Central memory CD8-positive, alpha-beta T cell (primary cell): ENCODE measurements around the gene PRKCB.
A peak's percentile ranks its signal among the peaks of the same experiment; 100 is the strongest.
"Not testable (repeated sequence)": the region's sequence is repeated elsewhere in the genome, so short reads cannot be mapped to it uniquely, and the experiment has no call there.

Experiments used
- ATAC-seq: fragments of 150-1000 bp; cut with Tn5 transposase; replicated peaks from 2 replicates; pipeline ENCODE4 v1.10.0; 2022; ENCODE audit warnings: mild to moderate bottlenecking, moderate FRiP score, moderate number of reproducible peaks; ENCODE audit not compliant: poor library complexity, severe bottlenecking; ENCODE audit errors: extremely low read depth
- DNase-seq, 2 donors: peaks; one replicate each; pipeline ENCODE4 v3.0.0; 2021; ENCODE audit warnings: low spot score in 2 of 2
- H3K27ac Mint-ChIP-seq: one replicate; pipeline ENCODE4 v1.8.0; 2022; ENCODE audit warnings: low read depth, mild to moderate bottlenecking, moderate library complexity, mixed read lengths
- H3K27me3 Mint-ChIP-seq: one replicate; pipeline ENCODE4 v1.8.0; 2022; ENCODE audit warnings: mixed read lengths
- H3K36me3 Mint-ChIP-seq: one replicate; pipeline ENCODE4 v1.8.0; 2022; ENCODE audit warnings: mild to moderate bottlenecking, moderate library complexity, mixed read lengths; ENCODE audit not compliant: insufficient read depth
- H3K4me1 Mint-ChIP-seq: one replicate; pipeline ENCODE4 v1.8.0; 2022; ENCODE audit warnings: mixed read lengths
- H3K4me3 Mint-ChIP-seq: one replicate; pipeline ENCODE4 v1.8.0; 2022; ENCODE audit warnings: mild to moderate bottlenecking, moderate library complexity, mixed read lengths
- H3K9me3 Mint-ChIP-seq: one replicate; pipeline ENCODE4 v1.8.0; 2022; ENCODE audit warnings: mixed read lengths

The PRKCB gene

DNA sequence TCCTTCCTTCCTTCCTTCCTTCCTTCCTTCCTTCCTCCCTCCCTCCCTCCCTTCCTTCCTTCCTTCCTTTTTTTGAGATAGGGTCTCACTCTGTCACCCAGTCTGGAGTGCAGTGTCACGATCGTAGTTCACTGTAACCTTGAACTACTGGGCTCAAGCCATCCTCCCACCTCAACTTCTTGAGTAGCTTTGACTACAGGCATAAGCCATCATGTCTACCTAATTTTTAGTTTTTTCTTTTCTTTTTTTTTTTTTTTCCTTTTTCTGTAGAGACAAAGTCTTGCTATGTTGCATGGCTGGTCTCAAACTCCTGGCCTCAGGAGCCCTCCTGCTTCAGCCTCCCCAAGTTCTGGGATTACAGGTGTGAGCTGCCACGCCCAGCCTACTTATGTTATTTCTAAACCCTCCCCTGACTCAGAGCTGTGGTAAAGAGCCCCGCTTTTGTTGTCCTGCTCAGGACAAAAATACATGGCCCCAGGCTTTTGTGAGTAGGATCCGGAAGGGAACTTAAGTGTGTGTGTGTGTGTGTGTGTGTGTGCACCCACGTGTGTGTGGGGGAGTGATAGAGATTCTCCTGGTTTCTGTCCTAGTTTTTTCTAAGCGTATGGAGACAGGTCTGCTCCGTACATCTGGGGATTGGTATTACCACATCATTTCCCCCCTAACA, 67.1 kb downstream of the PRKCB start:
- Mint-ChIP-seq H3K4me3 (peak overlapping the region; percentile 49), H3K27ac (peak overlapping the region; percentile 30)
- no peak for DNase-seq

DNA sequence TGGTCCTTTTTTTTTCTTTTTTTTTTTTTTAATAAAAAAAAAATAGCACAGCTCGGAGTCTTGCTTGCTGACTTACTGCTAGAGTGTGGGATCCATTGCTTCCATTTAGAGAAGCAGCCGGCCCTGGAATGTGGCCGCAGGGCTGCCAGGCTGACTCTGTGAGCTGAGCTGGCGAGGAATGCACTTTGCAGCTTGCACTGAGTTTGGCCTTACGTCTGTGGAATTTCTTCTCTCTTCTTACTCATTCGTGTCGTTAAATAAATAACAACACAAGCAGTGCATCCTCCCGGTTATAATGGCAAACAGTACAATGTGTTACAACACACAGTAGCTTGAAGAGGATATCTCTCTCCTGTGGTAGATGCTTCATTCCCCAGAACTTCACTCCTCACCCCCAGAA, 69.2 kb downstream of the PRKCB start:
- ATAC-seq (no peak), DNase-seq (no peak)
- Mint-ChIP-seq H3K9me3 (no peaks in the 10 kb centered on the region), H3K36me3 (peaks cover 12% of the 10 kb centered on the region), H3K27me3 (no peaks in the 10 kb centered on the region), H3K27ac (peak overlapping the region; percentile 50), H3K4me3 (no peak overlapping the region), H3K4me1 (peaks cover 90% of the 10 kb centered on the region)

More for the DNA sequence above, 67.1 kb downstream of the PRKCB start:
- no peak for ATAC-seq
- Mint-ChIP-seq H3K9me3 (no peaks in the 10 kb centered on the region), H3K36me3 (peaks cover 12% of the 10 kb centered on the region), H3K4me1 (peaks cover 82% of the 10 kb centered on the region), H3K27me3 (no peaks in the 10 kb centered on the region)

DNA sequence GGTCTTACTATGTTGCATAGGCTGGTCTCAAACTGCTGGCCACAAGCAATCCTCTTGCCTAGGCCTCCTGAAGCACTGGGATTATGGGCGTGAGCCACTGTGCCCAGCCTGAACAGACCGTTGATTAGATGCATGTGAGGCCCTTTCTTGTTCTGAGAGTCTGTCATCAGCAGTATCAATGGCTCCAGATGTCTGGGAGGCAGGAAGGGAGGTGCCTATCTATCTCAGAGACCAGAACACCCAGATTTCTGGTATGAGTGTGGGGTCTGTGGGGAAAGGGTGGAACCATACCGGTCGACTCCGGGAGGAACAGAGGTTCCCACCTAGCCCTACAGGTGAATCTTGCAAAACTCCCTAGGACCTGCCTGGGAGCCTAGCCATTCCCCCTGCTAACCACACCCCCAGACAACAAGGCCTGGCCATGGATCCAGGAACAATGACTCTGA, 71.7 kb downstream of the PRKCB start:
- H3K9me3 Mint-ChIP-seq, result no peaks in the 10 kb centered on the region
- DNase-seq, result no peak
- ATAC-seq, result no peak
- H3K27me3 Mint-ChIP-seq, result no peaks in the 10 kb centered on the region
- H3K27ac Mint-ChIP-seq, result peak overlapping the region; percentile 47
- no peak overlapping the region for H3K4me3 Mint-ChIP-seq
- peaks cover 16% of the 10 kb centered on the region for H3K36me3 Mint-ChIP-seq
- H3K4me1 Mint-ChIP-seq, result peaks cover 85% of the 10 kb centered on the region

DNA sequence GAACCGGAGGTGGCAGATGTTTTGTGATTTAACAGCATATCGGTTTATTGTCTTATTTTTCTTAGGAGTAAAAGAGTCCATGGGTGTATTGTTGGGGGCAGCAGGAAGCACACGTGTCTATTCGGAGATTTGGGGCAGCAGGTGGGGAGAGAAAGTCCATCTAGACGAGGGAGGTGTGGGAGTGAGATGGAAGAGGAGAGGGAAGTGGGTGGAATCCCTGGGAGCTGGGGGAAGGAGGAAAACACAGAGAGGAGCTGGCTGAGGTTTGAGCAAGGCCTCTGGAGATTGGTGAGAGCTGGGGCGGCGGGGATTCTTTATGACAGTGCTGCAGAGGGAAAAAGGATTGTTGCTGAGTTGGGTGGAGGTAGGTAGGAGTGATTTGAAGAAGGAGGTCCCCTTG, 72.1 kb downstream of the PRKCB start:
- Mint-ChIP-seq H3K9me3 (no peaks in the 10 kb centered on the region), H3K27me3 (no peaks in the 10 kb centered on the region), H3K36me3 (peaks cover 15% of the 10 kb centered on the region), H3K4me1 (peaks cover 82% of the 10 kb centered on the region), H3K27ac (peak overlapping the region; percentile 47), H3K4me3 (no peak overlapping the region)
- ATAC-seq, result no peak
- no peak for DNase-seq

DNA sequence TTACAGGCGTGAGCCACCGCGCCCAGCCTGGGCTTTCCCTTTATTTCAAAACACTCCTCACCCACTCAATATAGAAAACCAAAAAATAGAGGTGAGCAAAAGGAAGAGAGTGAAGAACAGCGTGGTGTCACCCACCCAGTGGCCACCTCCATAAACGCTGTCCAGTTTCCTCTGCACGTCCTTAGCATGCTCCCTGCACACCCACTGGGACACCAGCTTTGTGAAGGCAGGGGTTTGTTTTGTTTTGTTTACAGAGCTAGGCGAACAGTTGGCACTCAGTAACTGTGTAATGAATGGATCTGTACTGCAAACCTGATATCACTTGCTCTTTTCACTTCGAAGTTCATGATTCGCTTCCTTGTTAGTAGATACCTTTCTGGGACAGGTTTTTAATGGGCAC, 73.0 kb downstream of the PRKCB start:
- Mint-ChIP-seq H3K36me3 (peaks cover 15% of the 10 kb centered on the region), H3K4me1 (peaks cover 82% of the 10 kb centered on the region), H3K27ac (peak overlapping the region; percentile 47), H3K9me3 (no peaks in the 10 kb centered on the region), H3K4me3 (no peak overlapping the region), H3K27me3 (no peaks in the 10 kb centered on the region)
- ATAC-seq, result no peak
- DNase-seq, result no peak

DNA sequence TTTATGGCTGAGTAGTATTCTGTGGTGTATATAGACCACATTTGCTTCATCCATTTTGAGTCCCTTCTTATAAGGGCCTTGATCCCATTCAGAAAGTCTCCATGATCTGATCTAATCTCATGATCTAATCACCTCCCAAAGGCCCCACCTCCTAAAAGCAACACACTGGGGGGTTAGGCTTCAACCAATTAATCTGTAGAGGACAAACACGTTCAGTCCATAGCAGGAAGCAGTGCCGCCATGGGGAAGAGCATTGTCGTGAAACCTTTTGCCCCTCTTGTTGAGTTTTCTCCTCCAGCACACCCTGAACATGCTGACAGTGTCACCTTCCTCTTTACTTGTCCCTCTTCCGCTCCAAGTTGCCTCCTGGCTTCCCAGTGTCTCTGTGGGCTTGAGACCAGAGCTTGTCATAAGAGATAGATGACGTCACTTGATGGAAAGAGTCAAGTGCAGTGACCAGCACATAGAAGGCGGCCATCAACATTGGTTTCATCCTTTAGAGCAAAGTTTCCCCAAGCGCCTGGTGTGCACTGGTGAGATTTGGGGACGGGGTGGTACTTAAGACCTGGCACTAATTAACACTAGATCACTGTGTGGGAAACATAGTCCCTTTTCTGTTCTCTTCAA, 74.1 kb downstream of the PRKCB start:
- Mint-ChIP-seq H3K4me3 (no peak overlapping the region), H3K27me3 (no peaks in the 10 kb centered on the region), H3K36me3 (peaks cover 10% of the 10 kb centered on the region), H3K27ac (peak overlapping the region; percentile 47), H3K4me1 (peaks cover 82% of the 10 kb centered on the region), H3K9me3 (no peaks in the 10 kb centered on the region)
- no peak for DNase-seq
- ATAC-seq, result no peak

DNA sequence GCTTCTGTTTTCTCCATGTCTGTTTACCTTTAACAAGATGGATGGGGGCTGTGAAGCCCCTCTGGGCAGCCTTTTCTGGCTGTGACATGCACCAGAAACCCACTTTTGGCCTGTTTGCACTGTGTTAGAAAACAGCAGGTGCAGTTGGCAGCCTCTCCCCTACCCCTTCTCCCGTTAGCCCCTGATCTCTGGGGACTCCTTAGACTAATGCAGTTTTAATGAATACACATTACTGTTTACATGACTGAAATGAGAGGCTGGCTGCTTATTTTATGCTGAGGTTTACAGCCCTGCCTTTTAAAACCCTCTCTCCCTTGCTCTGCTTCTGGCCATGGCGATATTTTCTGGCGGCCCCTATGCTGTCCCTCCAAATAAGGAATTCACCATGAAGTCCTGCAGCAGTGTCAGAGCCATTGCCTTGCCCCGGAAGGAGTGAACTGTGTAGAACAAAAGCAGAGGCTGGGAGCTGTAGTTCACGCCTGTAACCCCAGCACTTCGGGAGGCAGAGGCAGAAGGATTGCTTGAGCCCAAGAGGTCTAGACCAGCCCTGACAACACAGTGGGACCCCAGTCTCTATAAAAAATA, 79.3 kb downstream of the PRKCB start:
- H3K4me1 Mint-ChIP-seq, result peaks cover 66% of the 10 kb centered on the region
- peaks cover 16% of the 10 kb centered on the region for H3K36me3 Mint-ChIP-seq
- H3K27me3 Mint-ChIP-seq, result no peaks in the 10 kb centered on the region
- no peak overlapping the region for H3K4me3 Mint-ChIP-seq
- no peak for ATAC-seq
- no peak for DNase-seq
- H3K9me3 Mint-ChIP-seq, result no peaks in the 10 kb centered on the region
- H3K27ac Mint-ChIP-seq, result no peak overlapping the region

DNA sequence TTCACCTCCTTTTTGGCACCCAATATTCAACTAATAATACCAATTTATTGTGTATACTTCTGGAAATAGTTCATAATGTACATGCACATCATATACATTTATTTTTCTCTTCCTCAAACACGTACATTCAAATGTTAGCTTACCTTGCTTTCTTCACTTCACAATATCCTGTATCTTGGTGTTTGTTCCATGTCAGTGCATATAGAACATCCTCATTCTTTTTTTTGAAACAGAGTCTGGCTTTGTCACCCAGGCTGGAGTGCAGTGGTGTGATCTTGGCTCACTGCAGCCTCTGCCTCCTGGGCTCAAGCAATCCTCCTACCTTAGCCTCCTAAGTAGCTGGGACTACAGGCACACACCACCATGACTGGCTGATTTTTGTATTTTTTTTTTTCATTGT, 80.8 kb downstream of the PRKCB start:
- peaks cover 71% of the 10 kb centered on the region for H3K4me1 Mint-ChIP-seq
- H3K36me3 Mint-ChIP-seq, result peaks cover 14% of the 10 kb centered on the region
- DNase-seq, H3K4me3 Mint-ChIP-seq, H3K9me3 Mint-ChIP-seq, ATAC-seq, H3K27me3 Mint-ChIP-seq: not testable (repeated sequence)
- peak overlapping the region; percentile 36 for H3K27ac Mint-ChIP-seq

DNA sequence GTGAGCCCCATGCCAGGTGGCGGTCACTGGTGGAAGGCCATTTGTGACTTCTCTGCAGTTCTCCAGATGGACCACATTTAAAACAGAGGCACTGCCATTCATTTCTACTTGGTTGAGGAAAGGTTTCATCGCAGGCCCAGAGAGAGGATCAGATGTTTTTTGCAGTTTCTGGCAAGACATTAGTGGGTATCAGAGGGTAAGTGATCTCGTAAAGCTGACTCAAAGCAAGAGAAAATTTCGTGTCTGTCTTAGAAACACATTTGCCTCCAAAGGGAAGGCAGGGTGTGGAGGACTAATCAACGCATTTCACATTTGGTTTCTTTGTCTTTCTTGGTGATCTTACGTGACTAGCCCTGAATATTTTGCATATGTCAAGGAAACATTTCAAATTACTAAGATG, 81.8 kb downstream of the PRKCB start:
- Mint-ChIP-seq H3K9me3 (no peaks in the 10 kb centered on the region), H3K4me1 (peaks cover 78% of the 10 kb centered on the region), H3K27me3 (no peaks in the 10 kb centered on the region), H3K36me3 (peaks cover 8% of the 10 kb centered on the region), H3K27ac (no peak overlapping the region), H3K4me3 (no peak overlapping the region)
- ATAC-seq (no peak), DNase-seq (no peak)

DNA sequence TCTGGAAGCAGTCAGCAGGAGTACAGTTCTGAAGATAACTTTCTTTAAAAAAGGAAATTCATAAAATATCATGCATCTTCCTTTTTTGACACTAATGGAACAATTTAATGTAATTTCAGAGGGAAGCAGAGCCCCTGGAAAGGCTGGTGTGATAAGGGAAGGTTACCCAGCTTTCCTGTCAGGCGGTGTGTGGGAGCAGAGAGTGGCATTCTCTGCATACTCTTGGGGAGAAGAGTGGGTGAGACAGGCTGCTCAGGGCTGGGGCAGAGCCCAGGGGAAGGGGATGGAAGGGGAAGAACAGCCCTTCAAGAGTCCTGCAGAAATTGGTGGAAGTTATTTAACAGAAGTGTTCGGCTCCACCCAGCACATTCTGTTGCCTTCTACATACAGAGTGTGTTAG, 84.7 kb downstream of the PRKCB start:
- H3K36me3 Mint-ChIP-seq, result peaks cover 9% of the 10 kb centered on the region
- no peaks in the 10 kb centered on the region for H3K27me3 Mint-ChIP-seq
- H3K9me3 Mint-ChIP-seq, result no peaks in the 10 kb centered on the region
- ATAC-seq, result no peak
- H3K4me1 Mint-ChIP-seq, result peaks cover 81% of the 10 kb centered on the region
- no peak overlapping the region for H3K4me3 Mint-ChIP-seq
- H3K27ac Mint-ChIP-seq, result peak overlapping the region; percentile 36
- no peak for DNase-seq

DNA sequence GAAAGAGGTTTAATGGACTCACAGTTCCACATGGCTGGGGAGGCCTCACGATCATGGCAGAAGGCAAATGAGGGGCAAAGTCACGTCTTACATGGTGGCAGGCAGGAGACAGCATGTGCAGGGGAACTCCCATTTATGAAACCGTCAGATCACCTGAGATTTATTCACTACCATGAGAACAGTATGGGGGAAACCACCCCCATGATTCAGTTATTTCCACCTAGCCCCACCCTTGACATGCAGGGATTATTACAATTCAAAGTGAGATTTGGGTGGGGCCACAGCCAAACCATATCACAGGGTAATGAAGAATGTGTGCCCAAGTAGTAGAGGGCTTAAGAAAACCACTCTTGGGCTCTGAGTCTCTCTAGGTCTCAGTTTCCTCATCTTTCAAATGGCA, 85.1 kb downstream of the PRKCB start:
- H3K4me1 Mint-ChIP-seq, result peaks cover 81% of the 10 kb centered on the region
- DNase-seq (no peak), ATAC-seq (no peak)
- H3K36me3 Mint-ChIP-seq, result peaks cover 11% of the 10 kb centered on the region
- H3K27ac Mint-ChIP-seq, result peak overlapping the region; percentile 36
- no peaks in the 10 kb centered on the region for H3K27me3 Mint-ChIP-seq
- H3K4me3 Mint-ChIP-seq, result no peak overlapping the region
- H3K9me3 Mint-ChIP-seq, result no peaks in the 10 kb centered on the region

DNA sequence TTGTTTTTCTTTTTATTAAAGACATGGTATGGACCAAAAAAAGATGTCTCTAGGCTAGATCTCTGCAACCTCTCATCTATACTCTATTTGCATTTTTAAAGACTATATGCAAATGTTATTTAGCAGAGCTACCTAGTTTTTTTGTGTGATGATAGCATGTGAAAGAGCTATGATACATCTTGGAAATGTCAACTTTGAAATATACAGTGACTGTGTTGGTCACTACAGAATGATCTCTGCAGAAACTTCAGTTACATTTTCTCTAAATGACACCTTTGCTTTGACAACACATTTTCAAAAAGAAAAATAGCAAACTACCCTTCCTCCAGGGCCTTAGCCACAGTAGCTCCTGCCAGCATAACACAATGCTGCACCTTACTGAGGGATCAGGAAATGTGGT, 86.6 kb downstream of the PRKCB start:
- Mint-ChIP-seq H3K9me3 (no peaks in the 10 kb centered on the region), H3K4me1 (peaks cover 78% of the 10 kb centered on the region), H3K27me3 (no peaks in the 10 kb centered on the region), H3K4me3 (no peak overlapping the region), H3K27ac (no peak overlapping the region), H3K36me3 (peaks cover 8% of the 10 kb centered on the region)
- DNase-seq, result no peak
- no peak for ATAC-seq

DNA sequence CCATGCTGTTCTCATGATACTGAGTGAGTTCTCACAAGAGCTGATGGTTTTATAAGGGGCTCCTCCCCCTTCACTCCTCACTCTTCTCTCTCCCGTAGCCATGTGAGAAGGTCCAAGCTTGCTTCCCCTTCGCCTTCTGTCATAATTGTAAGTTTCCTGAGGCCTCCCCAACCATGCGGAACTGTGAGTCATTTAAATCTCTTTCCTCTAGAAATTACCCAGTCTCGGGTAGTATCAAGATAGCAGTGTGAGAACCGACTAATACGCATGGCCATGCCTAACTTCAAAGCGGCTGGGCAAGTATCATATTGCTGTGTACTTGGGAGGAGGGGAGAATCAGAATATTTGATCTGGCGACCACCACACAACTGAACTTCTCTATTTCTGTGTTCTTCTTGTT, 88.3 kb downstream of the PRKCB start:
- peak overlapping the region; percentile 36 for H3K27ac Mint-ChIP-seq
- DNase-seq, result no peak
- peaks cover 4% of the 10 kb centered on the region for H3K36me3 Mint-ChIP-seq
- peak overlapping the region; percentile 13 for H3K4me3 Mint-ChIP-seq
- H3K4me1 Mint-ChIP-seq, result peaks cover 85% of the 10 kb centered on the region
- no peaks in the 10 kb centered on the region for H3K27me3 Mint-ChIP-seq
- no peaks in the 10 kb centered on the region for H3K9me3 Mint-ChIP-seq
- ATAC-seq, result no peak
